ENCODE data around the gene BIN1.
A peak's percentile ranks its signal among the peaks of the same experiment; 100 is the strongest.

The BIN1 gene

DNA sequence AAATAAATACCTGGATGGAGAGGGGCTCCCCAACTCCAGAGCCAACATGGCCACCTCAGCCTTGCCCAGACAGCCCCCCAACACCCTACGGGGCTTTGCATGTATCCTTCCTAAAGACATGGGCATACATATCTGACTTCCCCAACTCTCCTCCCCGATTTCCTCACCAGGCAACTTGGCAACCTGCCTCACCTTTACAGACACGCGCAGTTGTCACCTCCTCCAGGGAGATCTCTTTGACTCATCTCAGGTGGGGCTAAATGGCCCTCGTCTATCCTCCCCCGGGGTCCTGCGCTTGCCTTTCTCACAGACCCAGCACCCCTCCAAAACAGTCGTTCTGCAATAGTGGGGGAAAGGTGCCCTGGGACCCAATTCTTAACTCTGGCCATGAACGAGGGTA lies 10.6 kb upstream of the BIN1 start:
- peaks cover 0 to 1% of the 10 kb centered on the region in 2 donors for H3K27me3 ChIP-seq (ENCODE audit: control insufficient read depth in 1 of 2, insufficient read depth in 2 of 2, low read length in 2 of 2)

DNA sequence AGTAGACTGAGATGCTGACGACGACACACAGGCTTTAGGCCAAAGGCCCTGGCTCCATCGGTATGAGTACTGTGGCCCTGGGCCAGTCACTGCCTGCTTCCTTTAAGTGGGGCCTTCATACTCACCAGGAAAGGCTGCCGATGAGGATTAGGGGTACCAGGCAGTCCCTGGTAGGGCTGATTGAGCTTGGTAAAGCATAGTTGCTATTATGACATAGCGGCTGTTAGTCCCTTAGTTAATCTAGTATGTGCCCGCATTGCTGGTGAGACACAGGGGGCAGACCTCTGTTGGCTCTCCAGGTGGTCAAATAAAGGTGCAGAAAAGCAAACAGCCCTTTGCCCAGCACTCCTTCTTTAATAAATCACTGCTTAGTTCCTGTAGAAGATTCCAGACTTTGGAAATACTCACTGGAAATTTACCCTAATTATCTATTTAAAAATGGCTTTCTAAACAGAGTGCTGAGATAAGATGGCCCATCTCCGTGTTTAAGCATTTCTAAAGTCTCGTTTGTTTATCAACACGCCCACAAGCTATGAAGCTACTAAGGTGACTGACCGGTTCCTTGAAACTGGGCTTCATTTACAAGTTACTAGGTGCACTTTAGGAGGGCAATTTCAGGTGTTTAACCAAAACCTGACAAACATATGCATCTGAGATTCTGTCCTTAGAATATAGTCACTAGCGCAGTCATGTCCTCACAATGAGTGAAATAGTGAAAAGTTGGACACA lies 8.7 kb upstream of the BIN1 start:
- Histone ChIP-seq H3K36me3 (ENCODE audit: control insufficient read depth in 2 of 2, insufficient read depth in 2 of 2, low read length in 2 of 2) (no peaks in the 10 kb centered on the region), H3K4me3 (ENCODE audit: low read length in 2 of 2) (no peak overlapping the region), H3K9ac (ENCODE audit: low read length in 2 of 2) (no peak overlapping the region), H3K4me1 (ENCODE audit: control insufficient read depth, insufficient read depth, low read length) (no peaks in the 10 kb centered on the region), H3K9me3 (ENCODE audit: control insufficient read depth in 2 of 2, low read length in 2 of 2) (no peaks in the 10 kb centered on the region), H3K27ac (ENCODE audit: low read length) (no peak overlapping the region), H3K27me3 (ENCODE audit: control insufficient read depth in 1 of 2, insufficient read depth in 2 of 2, low read length in 2 of 2) (peaks cover 0 to 2% of the 10 kb centered on the region in 2 donors)

More for the DNA sequence above, 10.6 kb upstream of the BIN1 start:
- Histone ChIP-seq H3K27ac (ENCODE audit: low read length) (no peak overlapping the region), H3K9ac (ENCODE audit: low read length in 2 of 2) (no peak overlapping the region), H3K9me3 (ENCODE audit: control insufficient read depth in 2 of 2, low read length in 2 of 2) (no peaks in the 10 kb centered on the region), H3K36me3 (ENCODE audit: control insufficient read depth in 2 of 2, insufficient read depth in 2 of 2, low read length in 2 of 2) (no peaks in the 10 kb centered on the region), H3K4me3 (ENCODE audit: low read length in 2 of 2) (no peak overlapping the region), H3K4me1 (ENCODE audit: control insufficient read depth, insufficient read depth, low read length) (peaks cover 3% of the 10 kb centered on the region)

DNA sequence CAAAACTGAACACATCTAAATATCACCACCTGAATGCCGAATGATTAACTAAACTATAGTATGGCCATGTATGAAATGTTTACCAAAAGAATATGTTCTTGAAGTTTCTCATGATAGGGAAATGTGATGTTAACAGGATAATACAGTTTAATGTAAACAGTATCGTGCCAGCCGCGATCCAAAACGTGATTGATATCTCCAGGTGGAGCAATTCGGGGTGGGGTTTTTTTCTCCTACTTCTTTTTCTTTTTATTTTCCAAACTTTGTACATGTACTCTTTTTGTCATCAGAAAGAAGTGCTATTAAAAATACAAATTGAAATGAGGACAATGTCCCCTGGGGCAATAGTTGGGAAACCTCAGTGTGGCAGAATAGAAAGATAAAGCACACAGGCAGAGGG lies 4.0 kb upstream of the BIN1 start:
- H3K4me1 ChIP-seq (ENCODE audit: control insufficient read depth, insufficient read depth, low read length), result peaks cover 2% of the 10 kb centered on the region
- no peaks in the 10 kb centered on the region for H3K9me3 ChIP-seq (ENCODE audit: control insufficient read depth in 2 of 2, low read length in 2 of 2)
- H3K27me3 ChIP-seq (ENCODE audit: control insufficient read depth in 1 of 2, insufficient read depth in 2 of 2, low read length in 2 of 2), result peaks cover 0 to 2% of the 10 kb centered on the region in 2 donors
- no peaks in the 10 kb centered on the region for H3K36me3 ChIP-seq (ENCODE audit: control insufficient read depth in 2 of 2, insufficient read depth in 2 of 2, low read length in 2 of 2)
- no peak overlapping the region for H3K27ac ChIP-seq (ENCODE audit: low read length)
- no peak overlapping the region for H3K9ac ChIP-seq (ENCODE audit: low read length in 2 of 2)
- H3K4me3 ChIP-seq (ENCODE audit: low read length in 2 of 2), result no peak overlapping the region

DNA sequence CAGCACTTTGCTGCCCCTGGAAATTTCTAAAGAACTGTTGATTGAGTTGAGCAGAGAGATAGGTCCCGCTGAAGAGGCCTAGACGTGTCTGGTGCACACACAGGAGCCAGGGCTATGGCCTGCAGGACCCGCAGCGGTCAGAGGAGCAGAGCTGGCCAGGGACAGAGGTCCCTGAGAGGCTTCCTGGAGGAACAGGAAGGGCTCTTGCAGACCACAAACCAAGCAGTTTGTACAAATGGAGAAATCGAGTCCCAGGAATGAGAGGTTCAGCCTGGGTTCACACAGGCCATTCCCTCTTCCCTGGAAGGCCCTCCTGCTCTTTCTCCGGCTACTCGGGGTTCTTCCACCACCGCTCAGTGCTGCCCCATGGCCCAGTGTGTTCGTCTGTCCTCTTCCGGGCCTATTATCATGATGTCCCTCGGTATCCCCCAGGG lies 1.2 kb upstream of the BIN1 start:
- Histone ChIP-seq H3K4me1 (ENCODE audit: control insufficient read depth, insufficient read depth, low read length) (peaks cover 28% of the 10 kb centered on the region), H3K36me3 (ENCODE audit: control insufficient read depth in 2 of 2, insufficient read depth in 2 of 2, low read length in 2 of 2) (no peaks in the 10 kb centered on the region), H3K27ac (ENCODE audit: low read length) (peak overlapping the region; percentile 62), H3K9me3 (ENCODE audit: control insufficient read depth in 2 of 2, low read length in 2 of 2) (no peaks in the 10 kb centered on the region), H3K4me3 (ENCODE audit: low read length in 2 of 2) (peak overlapping the region in 1 of 2 donors; percentile 87), H3K27me3 (ENCODE audit: control insufficient read depth in 1 of 2, insufficient read depth in 2 of 2, low read length in 2 of 2) (peaks cover 0 to 2% of the 10 kb centered on the region in 2 donors), H3K9ac (ENCODE audit: low read length in 2 of 2) (peak overlapping the region in 1 of 2 donors; percentile 76)

DNA sequence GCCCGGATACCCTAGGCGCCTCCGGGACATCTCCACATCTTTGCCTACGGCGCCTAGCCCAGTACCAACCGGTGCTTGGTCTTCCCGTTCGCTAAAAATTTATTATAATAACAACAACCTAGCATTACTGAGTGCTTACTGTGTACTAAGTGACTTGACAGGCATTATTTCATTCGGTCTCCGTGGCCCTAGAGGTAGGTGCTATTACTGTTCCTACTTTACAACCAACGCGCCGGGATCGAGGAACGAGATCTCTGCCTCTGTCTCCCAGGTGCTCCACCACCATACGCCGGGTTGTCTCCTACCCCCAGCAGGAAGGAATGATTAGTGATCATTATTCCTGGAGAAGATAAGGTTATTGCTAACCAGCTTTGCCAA lies 657 bp upstream of the BIN1 start:
- peaks cover 33% of the 10 kb centered on the region for H3K4me1 ChIP-seq (ENCODE audit: control insufficient read depth, insufficient read depth, low read length)

DNA sequence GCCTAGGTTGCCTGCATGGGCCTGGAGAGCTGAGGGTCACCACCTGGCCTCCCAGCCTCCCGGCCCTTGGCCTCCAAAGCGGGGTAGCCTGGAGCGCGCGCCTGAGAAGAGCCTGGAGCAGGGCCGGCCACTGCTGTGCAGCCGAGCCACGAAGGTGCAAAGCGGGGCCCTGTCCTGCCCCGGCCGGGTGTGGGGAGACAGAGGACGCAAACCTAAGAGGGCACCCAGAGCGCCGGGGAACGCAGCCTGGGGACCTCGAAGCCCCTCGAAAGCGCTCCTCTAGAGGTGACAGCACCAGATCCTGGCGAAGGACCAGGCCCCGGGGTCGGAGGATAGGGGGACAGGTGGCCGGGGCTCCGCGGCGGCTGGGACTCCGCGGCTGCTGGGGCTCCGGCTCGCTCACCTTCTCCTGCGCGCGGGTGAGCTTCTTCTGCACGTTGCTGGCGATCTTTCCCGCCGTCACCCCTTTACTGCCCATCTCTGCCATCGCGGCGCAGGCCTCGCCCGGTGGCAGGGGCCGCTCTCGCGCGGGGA lies 430 bp downstream of the BIN1 start:
- Histone ChIP-seq H3K9me3 (ENCODE audit: control insufficient read depth in 2 of 2, low read length in 2 of 2) (no peaks in the 10 kb centered on the region), H3K4me1 (ENCODE audit: control insufficient read depth, insufficient read depth, low read length) (peaks cover 37% of the 10 kb centered on the region), H3K4me3 (ENCODE audit: low read length in 2 of 2) (peak overlapping the region; percentile 87), H3K27me3 (ENCODE audit: control insufficient read depth in 1 of 2, insufficient read depth in 2 of 2, low read length in 2 of 2) (no peaks in the 10 kb centered on the region), H3K36me3 (ENCODE audit: control insufficient read depth in 2 of 2, insufficient read depth in 2 of 2, low read length in 2 of 2) (no peaks in the 10 kb centered on the region), H3K9ac (ENCODE audit: low read length in 2 of 2) (peak overlapping the region; percentile 76 to 80), H3K27ac (ENCODE audit: low read length) (peak overlapping the region; percentile 62)

More for the DNA sequence above, 657 bp upstream of the BIN1 start:
- Histone ChIP-seq H3K9ac (ENCODE audit: low read length in 2 of 2) (peak overlapping the region; percentile 76 to 80), H3K27ac (ENCODE audit: low read length) (peak overlapping the region; percentile 62), H3K27me3 (ENCODE audit: control insufficient read depth in 1 of 2, insufficient read depth in 2 of 2, low read length in 2 of 2) (peaks cover 0 to 1% of the 10 kb centered on the region in 2 donors), H3K36me3 (ENCODE audit: control insufficient read depth in 2 of 2, insufficient read depth in 2 of 2, low read length in 2 of 2) (no peaks in the 10 kb centered on the region), H3K4me3 (ENCODE audit: low read length in 2 of 2) (peak overlapping the region; percentile 87), H3K9me3 (ENCODE audit: control insufficient read depth in 2 of 2, low read length in 2 of 2) (no peaks in the 10 kb centered on the region)

DNA sequence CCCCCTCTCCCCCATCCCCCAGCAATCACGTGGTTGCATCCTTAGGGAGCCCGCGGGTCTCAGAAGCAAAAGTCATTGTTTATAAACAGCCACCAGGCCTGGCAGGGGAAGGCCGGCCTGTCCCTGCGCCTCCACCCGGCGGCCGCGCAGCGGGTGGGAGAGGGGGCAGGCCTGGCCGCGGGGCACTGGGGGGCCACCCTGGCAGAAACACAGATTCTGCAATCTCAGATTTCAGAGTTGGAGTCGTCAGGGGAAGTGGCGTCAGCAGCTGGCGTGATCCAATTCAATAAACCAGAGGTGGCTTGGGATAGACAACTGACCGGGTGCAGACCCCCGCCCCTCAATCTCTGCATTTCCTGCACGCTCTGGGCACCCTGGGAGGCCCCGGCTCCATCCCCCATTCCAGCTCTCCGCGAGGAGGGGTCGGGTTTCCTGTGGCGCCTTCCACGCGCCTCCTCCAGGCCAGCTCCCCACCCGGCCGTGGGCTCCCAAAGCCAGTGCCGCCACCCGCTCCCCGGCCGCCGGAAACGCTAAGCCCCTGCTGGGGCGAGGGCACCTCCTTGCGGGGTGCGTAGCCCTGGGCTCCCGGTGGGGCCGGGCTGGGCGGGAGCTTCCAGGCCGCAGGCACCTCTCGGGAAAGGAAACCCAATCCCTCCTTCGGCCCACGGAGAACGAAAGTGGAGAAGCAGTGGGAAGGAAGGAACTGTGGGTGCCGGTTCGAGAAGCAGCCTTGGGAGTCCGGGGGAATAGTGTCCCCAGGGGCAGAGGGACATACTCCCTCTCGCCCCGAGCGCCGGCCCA lies 1.1 kb downstream of the BIN1 start:
- Histone ChIP-seq H3K36me3 (ENCODE audit: control insufficient read depth in 2 of 2, insufficient read depth in 2 of 2, low read length in 2 of 2) (no peaks in the 10 kb centered on the region), H3K27me3 (ENCODE audit: control insufficient read depth in 1 of 2, insufficient read depth in 2 of 2, low read length in 2 of 2) (no peaks in the 10 kb centered on the region), H3K9ac (ENCODE audit: low read length in 2 of 2) (peak overlapping the region; percentile 76 to 80), H3K4me1 (ENCODE audit: control insufficient read depth, insufficient read depth, low read length) (peaks cover 37% of the 10 kb centered on the region), H3K27ac (ENCODE audit: low read length) (peak overlapping the region; percentile 62), H3K4me3 (ENCODE audit: low read length in 2 of 2) (peak overlapping the region; percentile 87), H3K9me3 (ENCODE audit: control insufficient read depth in 2 of 2, low read length in 2 of 2) (no peaks in the 10 kb centered on the region)

DNA sequence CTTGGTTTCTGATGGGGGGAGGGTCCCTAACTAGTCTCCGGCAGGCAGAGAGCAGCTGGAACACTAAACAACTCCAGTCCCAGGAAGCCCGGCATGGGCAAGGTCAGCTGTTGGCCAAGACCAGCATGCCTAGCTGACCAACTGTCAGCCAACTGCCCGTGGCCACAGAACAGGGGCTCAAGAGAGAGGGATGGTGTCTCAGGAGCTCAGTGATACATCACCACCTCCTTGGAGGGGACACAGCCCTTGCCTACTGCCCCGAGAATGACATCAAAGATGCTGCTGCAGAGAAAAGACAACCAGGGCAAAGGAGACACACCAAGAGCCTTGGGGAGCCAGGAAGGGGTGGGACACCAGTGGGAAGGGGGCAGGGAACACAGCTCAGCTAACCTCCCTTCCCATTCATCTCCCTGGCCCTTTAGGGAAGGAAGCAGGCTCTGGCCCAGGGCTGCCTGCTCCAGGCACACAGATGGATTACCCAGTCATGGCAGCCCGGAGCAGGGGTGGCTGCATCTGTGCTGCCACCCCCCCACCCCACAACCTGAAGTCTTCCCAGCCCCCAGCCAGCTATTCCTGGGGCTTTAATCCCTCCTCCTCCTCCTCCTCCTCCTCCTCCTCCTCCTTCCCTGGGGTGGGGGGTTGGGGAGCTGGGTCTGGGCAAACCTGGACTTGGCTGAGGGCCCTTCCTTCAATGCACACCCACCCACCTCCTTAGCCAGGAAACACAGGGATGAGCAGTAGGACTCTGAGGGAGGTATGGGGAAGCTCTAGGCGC lies 1.9 kb downstream of the BIN1 start:
- Histone ChIP-seq H3K36me3 (ENCODE audit: control insufficient read depth in 2 of 2, insufficient read depth in 2 of 2, low read length in 2 of 2) (no peaks in the 10 kb centered on the region), H3K27ac (ENCODE audit: low read length) (peak overlapping the region; percentile 62), H3K9me3 (ENCODE audit: control insufficient read depth in 2 of 2, low read length in 2 of 2) (no peaks in the 10 kb centered on the region), H3K9ac (ENCODE audit: low read length in 2 of 2) (peak overlapping the region in 1 of 2 donors; percentile 80), H3K4me1 (ENCODE audit: control insufficient read depth, insufficient read depth, low read length) (peaks cover 37% of the 10 kb centered on the region), H3K4me3 (ENCODE audit: low read length in 2 of 2) (peak overlapping the region; percentile 87), H3K27me3 (ENCODE audit: control insufficient read depth in 1 of 2, insufficient read depth in 2 of 2, low read length in 2 of 2) (no peaks in the 10 kb centered on the region)

DNA sequence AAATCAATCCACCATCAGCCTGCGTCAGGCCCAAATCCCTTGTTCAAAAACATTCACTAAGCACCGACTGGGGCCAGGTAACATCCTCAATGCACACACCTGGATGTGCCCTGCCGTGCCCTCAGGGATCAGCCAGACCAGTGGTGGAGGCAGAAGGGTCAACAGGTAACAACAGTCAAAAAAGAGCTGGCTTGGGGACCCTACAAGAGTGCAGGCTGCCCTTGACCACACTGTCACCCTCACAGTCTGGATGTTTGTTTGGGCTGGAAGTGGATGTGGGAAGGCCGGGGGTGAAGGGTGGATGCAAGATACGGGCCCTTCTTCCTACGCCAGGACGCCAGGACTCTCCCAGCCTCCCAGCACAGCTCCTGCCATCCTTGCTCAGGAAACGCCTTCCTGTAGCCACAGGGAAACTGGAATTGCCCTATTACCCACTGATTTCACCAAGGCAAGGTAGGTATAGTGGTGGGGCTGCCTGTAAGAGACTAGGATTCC lies 2.7 kb downstream of the BIN1 start:
- no peak overlapping the region for H3K27ac ChIP-seq (ENCODE audit: low read length)
- H3K9ac ChIP-seq (ENCODE audit: low read length in 2 of 2), result no peak overlapping the region
- peaks cover 37% of the 10 kb centered on the region for H3K4me1 ChIP-seq (ENCODE audit: control insufficient read depth, insufficient read depth, low read length)
- no peaks in the 10 kb centered on the region for H3K9me3 ChIP-seq (ENCODE audit: control insufficient read depth in 2 of 2, low read length in 2 of 2)
- H3K27me3 ChIP-seq (ENCODE audit: control insufficient read depth in 1 of 2, insufficient read depth in 2 of 2, low read length in 2 of 2), result no peaks in the 10 kb centered on the region
- H3K36me3 ChIP-seq (ENCODE audit: control insufficient read depth in 2 of 2, insufficient read depth in 2 of 2, low read length in 2 of 2), result no peaks in the 10 kb centered on the region
- H3K4me3 ChIP-seq (ENCODE audit: low read length in 2 of 2), result peak overlapping the region in 1 of 2 donors; percentile 87
